Epithelial cell of prostate (primary cell): ENCODE measurements around the gene BCL11B.
A peak's percentile ranks its signal among the peaks of the same experiment; 100 is the strongest.

Experiments
- DNase-seq: peaks from one replicate; pipeline ENCODE4 v3.0.0-alpha.2; 2011; ENCODE audit warnings: low read depth, low spot score
- H3K27ac ChIP-seq: fragments of 450-650 bp; 2 replicates; pipeline ENCODE4 v1.5.1; 2017; ENCODE audit warnings: mild to moderate bottlenecking

The BCL11B gene

GRCh38 chr14:99287269-99287942 is 15.4 kb upstream of the BCL11B start:
- H3K27ac ChIP-seq: no peak overlapping the region
- DNase-seq: no peak

DNA sequence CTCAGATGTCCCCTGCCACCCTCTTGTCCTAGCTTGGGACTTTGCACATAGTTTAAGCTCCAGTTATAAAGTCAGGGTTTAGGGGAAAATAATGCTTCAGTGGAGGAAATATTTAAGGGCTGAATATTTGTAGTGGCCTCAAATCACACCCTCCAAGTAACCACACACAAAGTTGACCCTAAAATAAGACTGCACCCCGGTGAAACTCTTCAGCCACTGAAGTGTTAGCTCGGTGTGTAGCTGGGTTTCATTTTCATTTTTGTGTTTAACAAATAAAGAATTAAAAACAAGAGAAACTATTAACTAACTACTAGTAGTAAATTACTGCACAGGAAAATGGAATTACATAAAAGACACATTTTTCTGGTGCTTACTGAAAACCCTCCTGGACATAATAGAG is 14.8 kb upstream of the BCL11B start:
- no peak for DNase-seq
- no peak overlapping the region for H3K27ac ChIP-seq

GRCh38 chr14:99284254-99285004 is 12.4 kb upstream of the BCL11B start:
- H3K27ac ChIP-seq: no peak overlapping the region
- DNase-seq: no peak

DNA sequence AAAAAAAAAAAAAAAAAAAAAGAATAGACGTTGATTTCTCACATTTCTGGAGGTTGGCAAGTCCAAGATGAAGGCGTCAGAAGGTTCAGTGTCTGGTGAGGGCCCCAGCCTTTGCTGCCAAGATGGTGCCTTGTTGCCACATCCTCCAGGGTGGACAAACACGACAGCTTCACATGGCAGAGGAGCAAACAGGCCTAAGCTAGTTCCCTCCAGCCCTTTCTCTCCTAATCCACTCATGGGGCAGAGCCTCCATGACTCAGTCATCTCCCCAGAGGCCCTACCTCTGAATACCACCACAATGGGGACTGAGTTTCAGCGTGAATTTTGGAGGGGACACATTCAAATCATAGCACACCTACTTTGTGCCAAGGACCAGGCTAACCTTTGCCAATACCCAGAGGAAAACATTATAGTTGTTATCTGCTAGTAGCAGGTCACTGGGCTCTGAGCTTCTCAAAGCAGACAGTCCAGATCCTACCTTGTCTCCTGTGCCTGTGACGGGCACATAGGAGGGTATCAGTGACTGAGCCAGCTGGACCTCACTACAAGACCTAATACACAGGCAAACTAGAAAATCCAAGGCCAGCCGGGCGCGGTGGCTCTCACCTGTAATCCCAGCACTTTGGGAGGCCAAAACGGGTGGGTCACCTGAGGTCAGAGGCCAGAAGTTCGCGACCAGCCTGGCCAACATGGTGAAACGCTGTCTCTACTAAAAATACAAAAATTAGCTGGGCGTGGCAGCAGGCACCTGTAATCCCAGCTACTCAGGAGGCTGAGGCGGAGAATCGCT is 10.5 kb upstream of the BCL11B start:
- H3K27ac ChIP-seq: no peak overlapping the region
- DNase-seq: no peak

GRCh38 chr14:99281396-99281795 is 9.4 kb upstream of the BCL11B start:
- no peak overlapping the region for H3K27ac ChIP-seq
- DNase-seq: no peak

- DNase-seq: no peak
- no peak overlapping the region for H3K27ac ChIP-seq
Measured at GRCh38 chr14:99280852-99281251, 8.9 kb upstream of the BCL11B start.

GRCh38 chr14:99280066-99280731 is 8.2 kb upstream of the BCL11B start:
- no peak overlapping the region for H3K27ac ChIP-seq
- DNase-seq: no peak

DNA sequence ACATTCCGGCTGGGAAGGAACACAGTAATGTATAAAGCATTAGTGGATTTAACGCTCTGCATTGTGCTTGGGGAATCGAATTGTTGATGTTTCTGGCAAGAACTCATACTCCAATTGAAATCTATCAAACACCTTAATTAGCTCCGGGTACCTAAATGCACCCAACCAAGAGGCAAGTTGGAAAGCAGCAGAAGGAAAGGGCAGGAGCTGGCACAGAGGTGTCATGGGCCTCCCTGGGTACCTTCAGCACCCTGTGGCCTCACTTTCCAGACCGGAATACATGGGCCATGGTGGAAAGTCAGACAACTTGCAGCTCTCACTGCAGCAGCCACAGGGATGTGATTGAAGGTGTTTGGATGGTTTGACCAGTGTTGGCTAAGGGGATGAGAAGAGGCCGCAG is 6.8 kb upstream of the BCL11B start:
- no peak for DNase-seq
- H3K27ac ChIP-seq: no peak overlapping the region

GRCh38 chr14:99277530-99277929 is 5.5 kb upstream of the BCL11B start:
- no peak for DNase-seq
- no peak overlapping the region for H3K27ac ChIP-seq

- no peak overlapping the region for H3K27ac ChIP-seq
- no peak for DNase-seq
Measured at GRCh38 chr14:99276482-99276881, 4.5 kb upstream of the BCL11B start.

- no peak for DNase-seq
- no peak overlapping the region for H3K27ac ChIP-seq
Measured at GRCh38 chr14:99275222-99275584, 3.2 kb upstream of the BCL11B start.

- peak overlapping the region; percentile 77 for H3K27ac ChIP-seq
- peak; percentile 72 for DNase-seq
Measured at GRCh38 chr14:99274346-99275221, 2.6 kb upstream of the BCL11B start.

GRCh38 chr14:99273766-99274345 is 1.9 kb upstream of the BCL11B start:
- DNase-seq: no peak
- H3K27ac ChIP-seq: peak overlapping the region; percentile 77

- DNase-seq: no peak
- H3K27ac ChIP-seq: peak overlapping the region; percentile 77
Measured at GRCh38 chr14:99272899-99273765, 1.1 kb upstream of the BCL11B start.

DNA sequence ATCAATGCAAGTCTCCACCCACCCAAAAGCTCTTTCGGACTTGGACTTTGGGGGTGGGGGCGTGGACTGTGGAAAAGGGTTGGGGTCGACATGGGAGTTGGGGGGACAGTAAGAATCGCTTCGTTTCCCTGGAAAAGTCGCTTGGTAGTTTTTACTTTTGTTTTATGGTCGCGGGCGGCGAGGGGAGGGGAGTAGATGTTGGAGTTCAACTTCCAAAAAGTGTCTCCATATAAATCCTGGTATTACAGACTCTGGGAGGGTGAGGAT is 568 bp upstream of the BCL11B start:
- no peak for DNase-seq
- H3K27ac ChIP-seq: peak overlapping the region; percentile 77

- peak overlapping the region; percentile 77 for H3K27ac ChIP-seq
- DNase-seq: no peak
Measured at GRCh38 chr14:99271221-99271941, 616 bp downstream of the BCL11B start.

DNA sequence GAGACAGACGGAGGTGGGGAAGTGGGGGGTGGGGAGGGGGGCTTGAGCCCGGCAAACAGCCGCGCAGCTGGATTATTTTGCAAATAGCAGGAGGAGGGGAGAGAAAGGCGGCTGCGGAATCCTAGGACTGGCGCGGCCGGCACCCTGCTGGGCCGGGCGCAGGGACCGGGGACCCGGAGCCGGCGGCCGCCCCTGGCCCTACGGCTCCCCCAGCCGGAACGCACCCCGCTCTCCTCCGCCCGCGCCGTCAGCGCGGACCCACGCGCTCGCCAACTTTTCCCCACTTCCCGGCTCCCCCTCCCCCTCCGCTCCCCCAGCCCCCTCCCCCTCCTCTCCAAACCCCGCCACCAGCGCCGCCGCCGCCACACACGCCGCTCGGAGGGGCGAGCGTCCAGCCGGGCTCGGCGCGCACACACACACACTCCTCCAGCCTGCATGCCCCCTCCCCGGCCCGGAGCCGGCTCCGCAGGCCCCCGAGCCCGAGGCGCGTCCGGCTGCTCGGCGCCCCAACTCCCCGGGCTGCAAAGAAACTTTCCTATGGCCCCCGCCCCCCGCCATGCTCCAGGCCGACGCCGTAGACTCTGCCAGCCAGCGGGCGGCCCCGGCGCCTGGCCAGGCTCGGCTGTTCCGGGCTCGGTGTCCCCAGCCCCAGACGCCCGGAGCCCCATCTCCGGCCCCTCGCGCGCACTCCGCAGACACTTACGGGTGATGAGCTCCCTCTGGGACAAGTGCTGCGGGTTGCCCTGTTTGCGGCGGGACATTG is 1.4 kb downstream of the BCL11B start:
- DNase-seq: no peak
- H3K27ac ChIP-seq: no peak overlapping the region
